Uterus (tissue), 4 donors: ENCODE results near the gene CDK19. TPM values are rescaled to one million over a fixed set of nuclear protein-coding genes. Genes with fewer than 3 reads are reported as not detected.

Source experiments
- DNase-seq, 2 donors: peaks; one replicate each; pipeline ENCODE4 v3.0.0-alpha.2; 2019 to 2020
- H3K27ac ChIP-seq, 2 donors: fragments of 200-600 bp; sonication (generic); 1 replicate in 1 of 2; 2 replicates in 1 of 2; pipeline ENCODE4 v1.5.1; 2016 to 2018
- H3K27me3 ChIP-seq, 2 donors: fragments of 200-600 bp; sonication (generic); one replicate each; pipeline ENCODE4 v1.5.1; 2018 to 2019; ENCODE audit warnings: control low read depth in 1 of 2
- H3K36me3 ChIP-seq, 2 donors: fragments of 200-600 bp; sonication (generic); one replicate each; pipeline ENCODE4 v1.5.1; 2019; ENCODE audit warnings: control low read depth in 1 of 2
- H3K4me1 ChIP-seq, 2 donors: fragments of 200-600 bp; sonication (generic); one replicate each; pipeline ENCODE4 v1.5.1; 2018 to 2019; ENCODE audit warnings: control low read depth in 1 of 2
- H3K4me3 ChIP-seq, 2 donors: fragments of 200-600 bp; sonication (generic); 1 replicate in 1 of 2; 2 replicates in 1 of 2; pipeline ENCODE4 v1.5.1; 2018 to 2019; ENCODE audit warnings: mild to moderate bottlenecking in 1 of 2
- H3K9me3 ChIP-seq, 2 donors: fragments of 200-600 bp; sonication (generic); one replicate each; pipeline ENCODE4 v1.5.1; 2019; ENCODE audit warnings: control low read depth in 1 of 2
- POLR2A ChIP-seq, 2 donors: fragments of 450-650 bp; IDR thresholded peaks; one replicate each; pipeline ENCODE4 v1.6.1; 2016; ENCODE audit warnings: antibody characterized with exemption in 2 of 2, mild to moderate bottlenecking in 1 of 2, moderate library complexity in 1 of 2
- intact Hi-C: fragments of 100-400 bp; cut with DNase I; formaldehyde crosslinking; loops from one replicate; pipeline ENCODE4 v1.15.1; 2023; ENCODE audit warnings: low total_unique reads
- total RNA-seq, 4 donors: library from RNA; depleted of rRNA in 3 of 4; stranded (reverse); fragments of >200 nt in 3 of 4; gene quantifications; one replicate each; pipeline versions ENCODE4 v1.1.0 to v1.2.4, GENCODE V29; 2014 to 2023
- TF ChIP-seq, protein P1 (sequence below), 4 experiments: fragments of 200-600 bp in 2 of 4; fragments of 450-650 bp in 2 of 4; sonication (generic) in 2 of 4; IDR thresholded peaks; one replicate each; pipeline ENCODE4 v1.5.1; 2016 to 2019; ENCODE audit warnings: antibody characterized with exemption in 4 of 4, mild to moderate bottlenecking in 2 of 4, moderate library complexity in 1 of 4
- donor health status: DM: yes; HTN: yes; CAD: no.

CDK19 gene
- total RNA-seq, 4 donors from 2014 or later, result 1.0 to 34.3 (median 12.9) TPM

DNA sequence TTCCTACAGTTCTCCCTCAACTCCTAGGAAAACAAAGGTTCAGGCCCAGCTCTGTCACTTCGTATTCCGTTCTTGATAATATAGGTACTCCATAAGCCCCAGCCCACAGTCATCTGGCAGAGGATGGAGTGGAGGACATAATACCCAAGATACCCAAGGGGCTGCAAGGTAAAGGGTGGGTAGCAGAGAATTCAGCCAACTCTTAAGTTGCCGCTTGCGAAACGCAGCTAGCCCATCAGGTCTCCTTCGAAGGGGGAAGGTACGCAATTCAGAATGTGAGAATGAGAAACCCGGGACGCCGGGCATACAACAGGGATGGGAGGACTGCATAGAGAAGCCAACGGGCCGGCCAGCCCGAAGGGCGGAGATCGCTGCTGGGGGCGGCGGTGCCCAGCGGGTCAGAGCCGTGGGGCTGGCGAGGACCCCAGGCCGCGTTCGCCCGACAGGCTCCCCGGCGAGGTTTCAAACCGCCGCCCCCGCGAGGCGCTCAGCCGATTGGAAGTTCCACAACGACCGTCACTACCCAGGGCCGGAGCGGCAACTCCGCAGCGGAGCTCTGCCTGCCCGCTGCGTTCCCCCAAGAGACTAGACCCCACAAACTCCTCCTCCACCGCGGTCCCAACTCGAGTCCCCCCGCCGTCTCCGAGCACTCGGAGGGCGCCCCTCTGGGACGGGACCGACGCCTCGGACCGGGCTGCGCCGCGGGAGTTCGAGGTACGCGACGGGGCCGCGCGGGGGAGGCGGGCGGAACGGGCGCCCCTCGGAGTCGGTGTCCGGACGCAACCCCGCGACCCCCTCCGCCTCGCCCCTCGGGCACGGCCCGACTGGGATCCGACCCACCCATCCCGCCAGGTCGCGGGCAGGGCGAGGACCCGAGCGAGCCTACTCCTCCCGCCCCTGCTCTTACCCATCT, 911 bp downstream of the CDK19 start:
- TF ChIP-seq POLR2A (IDR thresholded peaks at IDR 0.05), result no peak
- TF ChIP-seq, protein P1, sequence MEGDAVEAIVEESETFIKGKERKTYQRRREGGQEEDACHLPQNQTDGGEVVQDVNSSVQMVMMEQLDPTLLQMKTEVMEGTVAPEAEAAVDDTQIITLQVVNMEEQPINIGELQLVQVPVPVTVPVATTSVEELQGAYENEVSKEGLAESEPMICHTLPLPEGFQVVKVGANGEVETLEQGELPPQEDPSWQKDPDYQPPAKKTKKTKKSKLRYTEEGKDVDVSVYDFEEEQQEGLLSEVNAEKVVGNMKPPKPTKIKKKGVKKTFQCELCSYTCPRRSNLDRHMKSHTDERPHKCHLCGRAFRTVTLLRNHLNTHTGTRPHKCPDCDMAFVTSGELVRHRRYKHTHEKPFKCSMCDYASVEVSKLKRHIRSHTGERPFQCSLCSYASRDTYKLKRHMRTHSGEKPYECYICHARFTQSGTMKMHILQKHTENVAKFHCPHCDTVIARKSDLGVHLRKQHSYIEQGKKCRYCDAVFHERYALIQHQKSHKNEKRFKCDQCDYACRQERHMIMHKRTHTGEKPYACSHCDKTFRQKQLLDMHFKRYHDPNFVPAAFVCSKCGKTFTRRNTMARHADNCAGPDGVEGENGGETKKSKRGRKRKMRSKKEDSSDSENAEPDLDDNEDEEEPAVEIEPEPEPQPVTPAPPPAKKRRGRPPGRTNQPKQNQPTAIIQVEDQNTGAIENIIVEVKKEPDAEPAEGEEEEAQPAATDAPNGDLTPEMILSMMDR (IDR thresholded peaks at IDR 0.05), result no peak
- no peaks in the 10 kb centered on the region for H3K36me3 ChIP-seq
- no peaks in the 10 kb centered on the region for H3K4me1 ChIP-seq
- peak; percentile 35 to 46 for DNase-seq
- no peaks in the 10 kb centered on the region for H3K9me3 ChIP-seq
- intact Hi-C loops, result loop anchor here (10.0 kb wide), 1 partner anchor 60 kb away; the partner anchor contains the start of gene AMD1
- H3K27me3 ChIP-seq, result no peaks in the 10 kb centered on the region
- H3K4me3 ChIP-seq, result peak overlapping the region; percentile 87 to 91
- H3K27ac ChIP-seq, result peak overlapping the region; percentile 97 to 98

GRCh38 chr6:110813338-110814101, 1.7 kb downstream of the CDK19 start:
- DNase-seq, result no peak
- intact Hi-C loops, result loop anchor here (10.0 kb wide), 1 partner anchor 61 kb away; the partner anchor contains the start of gene AMD1
- Histone ChIP-seq H3K27ac (peak overlapping the region in 1 of 2 donors; percentile 97), H3K4me3 (peak overlapping the region in 1 of 2 donors; percentile 87), H3K27me3 (no peaks in the 10 kb centered on the region), H3K9me3 (no peaks in the 10 kb centered on the region), H3K36me3 (no peaks in the 10 kb centered on the region), H3K4me1 (no peaks in the 10 kb centered on the region)
- TF ChIP-seq, protein P1 (IDR thresholded peaks at IDR 0.05), result no peak
- no peak for TF ChIP-seq POLR2A (IDR thresholded peaks at IDR 0.05)

DNA sequence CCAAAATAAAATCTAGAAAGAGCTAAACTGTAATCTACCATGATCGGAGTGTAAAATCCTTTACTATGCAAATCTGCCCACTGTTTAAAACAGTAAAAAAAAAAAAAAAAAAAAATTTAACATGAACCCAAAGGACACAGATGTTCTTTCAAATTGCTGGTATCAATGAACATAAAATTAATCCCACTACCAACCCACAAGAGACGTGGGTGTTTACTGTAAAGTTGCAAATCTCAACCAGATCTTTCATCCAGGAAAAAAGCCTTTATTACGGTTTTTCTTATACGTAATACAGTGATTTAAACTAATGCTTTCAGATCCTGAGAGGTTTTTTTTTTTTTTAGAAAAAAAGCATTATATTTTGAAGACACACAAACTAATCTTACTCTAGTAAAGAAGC, 2.5 kb downstream of the CDK19 start:
- no peaks in the 10 kb centered on the region for H3K27me3 ChIP-seq
- intact Hi-C loops, result loop anchor here (10.0 kb wide), 1 partner anchor 62 kb away; the partner anchor contains the start of gene AMD1
- no peaks in the 10 kb centered on the region for H3K4me1 ChIP-seq
- no peaks in the 10 kb centered on the region for H3K36me3 ChIP-seq
- H3K4me3 ChIP-seq, result no peak overlapping the region
- no peak for DNase-seq
- TF ChIP-seq POLR2A (IDR thresholded peaks at IDR 0.05), result no peak
- TF ChIP-seq, protein P1 (IDR thresholded peaks at IDR 0.05), result no peak
- no peak overlapping the region for H3K27ac ChIP-seq
- H3K9me3 ChIP-seq, result no peaks in the 10 kb centered on the region

DNA sequence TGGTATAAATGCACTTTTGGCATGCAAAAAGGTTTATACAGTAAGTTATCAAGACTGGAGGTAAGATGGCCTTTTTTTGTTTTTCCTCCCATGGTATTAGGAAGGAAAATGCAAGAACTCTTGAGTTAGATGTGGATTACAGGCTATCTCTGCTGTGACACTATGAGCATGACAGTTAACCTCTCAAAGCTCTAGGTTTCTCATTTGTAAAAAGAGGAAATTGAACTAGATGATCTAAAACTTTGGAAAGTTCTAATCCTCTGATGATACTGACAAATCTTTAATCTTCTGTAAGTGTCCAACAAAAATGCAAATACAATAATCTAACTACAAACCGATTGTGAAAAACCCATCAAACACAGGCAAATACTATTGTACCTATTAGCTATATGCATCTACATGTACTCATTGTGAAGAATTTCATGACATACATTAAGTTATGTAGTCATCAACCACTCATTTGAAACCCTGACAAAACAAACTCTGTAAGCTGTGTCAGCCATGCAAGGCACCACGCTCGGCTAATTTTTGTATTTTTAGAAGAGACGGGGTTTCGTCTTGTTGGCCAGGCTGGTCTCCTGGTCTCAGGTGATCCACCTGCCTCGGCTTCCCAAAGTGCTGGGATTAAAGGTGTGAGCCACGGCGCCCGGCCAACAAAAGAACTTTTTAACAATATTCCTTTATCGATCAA, 4.2 kb downstream of the CDK19 start:
- no peak for DNase-seq
- H3K4me1 ChIP-seq, result no peaks in the 10 kb centered on the region
- no peak overlapping the region for H3K4me3 ChIP-seq
- H3K27ac ChIP-seq, result no peak overlapping the region
- no peaks in the 10 kb centered on the region for H3K36me3 ChIP-seq
- no peaks in the 10 kb centered on the region for H3K9me3 ChIP-seq
- intact Hi-C loops, result loop anchor here (10.0 kb wide), 1 partner anchor 64 kb away; the partner anchor contains the start of gene AMD1
- H3K27me3 ChIP-seq, result no peaks in the 10 kb centered on the region
- TF ChIP-seq, protein P1 (IDR thresholded peaks at IDR 0.05), result no peak
- no peak for TF ChIP-seq POLR2A (IDR thresholded peaks at IDR 0.05)
